Kidney (tissue), 14 donors: Measurements from ENCODE around the gene SCO2. TPM values are rescaled to one million over a fixed set of nuclear protein-coding genes. Genes with fewer than 3 reads are reported as not detected.

Source experiments
- DNase-seq, 5 donors: peaks; one replicate each; pipeline ENCODE4 v3.0.0-alpha.2; 2013 to 2020
- FAIRE-seq: peaks from 2 replicates; lab custom pipeline; 2012; peaks lifted over from hg19 to GRCh38; lab: Jason Lieb, UNC
- H3K27ac ChIP-seq, 2 donors: one replicate each; pipeline ENCODE4 v1.7.0; 2013; ENCODE audit warnings: low read depth in 2 of 2, low read length in 2 of 2, inconsistent platforms in 1 of 2
- H3K27me3 ChIP-seq: one replicate; pipeline ENCODE4 v1.7.1; 2013; ENCODE audit warnings: low read length, inconsistent platforms; ENCODE audit not compliant: control insufficient read depth, insufficient read depth
- H3K36me3 ChIP-seq, 3 donors: one replicate each; pipeline versions ENCODE4 v1.7.0 to v1.7.1; 2013; ENCODE audit warnings: low read length in 3 of 3, control low read depth in 1 of 3, inconsistent platforms in 1 of 3; ENCODE audit not compliant: insufficient read depth in 3 of 3, control insufficient read depth in 2 of 3
- H3K4me1 ChIP-seq, 3 donors: one replicate each; pipeline versions ENCODE4 v1.7.0 to v1.7.1; 2013; ENCODE audit warnings: low read length in 3 of 3, inconsistent platforms in 1 of 3, low read depth in 1 of 3; ENCODE audit not compliant: control insufficient read depth in 2 of 3, insufficient read depth in 2 of 3
- H3K4me3 ChIP-seq, 3 donors: one replicate each; pipeline versions ENCODE4 v1.7.0 to v1.8.1; 2013; ENCODE audit warnings: low read length in 3 of 3, control low read depth in 1 of 3, inconsistent platforms in 1 of 3
- H3K9ac ChIP-seq, 3 donors: one replicate each; pipeline versions ENCODE4 v1.7.0 to v1.7.1; 2013; ENCODE audit warnings: low read length in 3 of 3, control low read depth in 1 of 3, inconsistent platforms in 1 of 3
- H3K9me3 ChIP-seq, 3 donors: one replicate each; pipeline versions ENCODE4 v1.7.0 to v1.7.1; 2013; ENCODE audit warnings: low read length in 3 of 3, control low read depth in 1 of 3, inconsistent platforms in 1 of 3; ENCODE audit not compliant: control insufficient read depth in 2 of 3, insufficient read depth in 1 of 3
- CTCF ChIP-seq: IDR thresholded peaks from 3 replicates; pipeline ENCODE4 v1.5.1; 2012; ENCODE audit warnings: mild to moderate bottlenecking, moderate library complexity, borderline replicate concordance; ENCODE audit not compliant: insufficient read depth; ENCODE audit errors: extremely low read depth
- intact Hi-C: fragments of 100-400 bp; cut with DNase I; formaldehyde crosslinking; loops from one replicate; pipeline ENCODE4 v1.11.1; 2022
- polyA plus RNA-seq: library from polyadenylated mRNA; stranded (reverse); fragments of 350-450 nt; fragmentation: Illumina TruSeq; extraction: RNeasy Lipid Tissue Mini Kit (QIAGEN cat#74804); gene quantifications from one replicate; pipeline ENCODE4 v1.2.3, GENCODE V29; 2014; ENCODE audit warnings: low read depth, low replicate concordance; ENCODE audit not compliant: insufficient read depth
- total RNA-seq: library from RNA; stranded (reverse); fragmentation: NEBNext Ultra II Directional; extraction: Animal tissue kit (Norgen Biotek cat#: 25700); gene quantifications from one replicate; pipeline ENCODE4 v1.2.1, GENCODE V29; 2021
- donor health status: control.
- donor health status: control.
- donor health status: control.
- donor health status: control.
- donor health status: control.
- donor health status: DM: yes; HTN: yes; CAD: no.
- donor health status: Normal renal cell carcinoma (clear cell type).

The SCO2 gene
- total and polyA plus RNA-seq, 2 donors from 2014 or later = 1.1 to 4.1 TPM

- peak in 1 of 5 donors; percentile 76 for DNase-seq
- peaks cover 8% of the 10 kb centered on the region for H3K27me3 ChIP-seq
- TF ChIP-seq CTCF = no peak
- H3K9me3 ChIP-seq = no peaks in the 10 kb centered on the region
- H3K4me1 ChIP-seq = peaks cover 0 to 10% (median 0%) of the 10 kb centered on the region in 3 donors
- FAIRE-seq = no peak
- H3K36me3 ChIP-seq = no peaks in the 10 kb centered on the region
- H3K9ac ChIP-seq = no peak overlapping the region
- H3K4me3 ChIP-seq = peak overlapping the region in 2 of 3 donors; percentile 48 to 59
- H3K27ac ChIP-seq = peak overlapping the region in 1 of 2 donors; percentile 22
- intact Hi-C loops = no loop called here
These were observed 43.0 kb downstream of the SCO2 start for GRCh38 chr22:50482107-50483074.

GRCh38 chr22:50481440-50482106, 43.8 kb downstream of the SCO2 start, which contains the start of gene ADM2:
ADM2 (plus strand) TSS chr22:50481543; CDS start chr22:50481848, 305 bp downstream.
- Histone ChIP-seq H3K9ac (no peak within 1 kb of the TSS), H3K4me1 (peaks cover 0 to 7% (median 0%) of the 10 kb centered on the region in 3 donors), H3K9me3 (no peaks in the 10 kb centered on the region), H3K27me3 (peaks cover 8% of the 10 kb centered on the region), H3K36me3 (no peaks in the 10 kb centered on the region), H3K4me3 (peak within 1 kb of the TSS in 2 of 3 donors; percentile 48 to 59), H3K27ac (peak within 1 kb of the TSS in 1 of 2 donors; percentile 22)
- peak in 4 of 5 donors; percentile 48 to 84 (median 59) for DNase-seq
- no peak for FAIRE-seq
- no peak for TF ChIP-seq CTCF
- intact Hi-C loops = no loop called here

GRCh38 chr22:50481045-50481439, 44.4 kb downstream of the SCO2 start:
- H3K4me1 ChIP-seq = peaks cover 0 to 7% (median 0%) of the 10 kb centered on the region in 3 donors
- intact Hi-C loops = no loop called here
- H3K27ac ChIP-seq = no peak overlapping the region
- no peak for FAIRE-seq
- H3K27me3 ChIP-seq = peaks cover 8% of the 10 kb centered on the region
- peak overlapping the region in 1 of 3 donors; percentile 59 for H3K4me3 ChIP-seq
- no peaks in the 10 kb centered on the region for H3K9me3 ChIP-seq
- no peak for DNase-seq
- no peaks in the 10 kb centered on the region for H3K36me3 ChIP-seq
- H3K9ac ChIP-seq = no peak overlapping the region
- TF ChIP-seq CTCF = no peak
